SK-N-MC (cell line): ENCODE measurements around the gene KIN.

Experiments used
- DNase-seq: peaks from one replicate; pipeline ENCODE4 v3.0.0-alpha.2; 2011; ENCODE audit warnings: low read depth, low spot score
- H3K27ac ChIP-seq: fragments of 200-600 bp; sonication (generic); 2 replicates; pipeline ENCODE4 v1.5.1; 2016; ENCODE audit warnings: mixed run types
- H3K36me3 ChIP-seq: fragments of 200-600 bp; sonication (generic); 2 replicates; pipeline ENCODE4 v1.6.1; 2017; ENCODE audit warnings: antibody characterized with exemption, low read length, mixed read lengths; ENCODE audit not compliant: insufficient read depth
- H3K4me3 ChIP-seq: fragments of 200-600 bp; sonication (generic); 2 replicates; pipeline ENCODE4 v1.5.1; 2016
- H3K9ac ChIP-seq: fragments of 200-600 bp; sonication (generic); 2 replicates; pipeline ENCODE4 v1.8.0; 2017; ENCODE audit warnings: mixed run types, mixed read lengths; ENCODE audit not compliant: insufficient read length
- H3K9me3 ChIP-seq: fragments of 200-600 bp; sonication (generic); 2 replicates; pipeline ENCODE4 v1.6.1; 2017; ENCODE audit warnings: low read depth, mild to moderate bottlenecking, antibody characterized with exemption, low read length, moderate library complexity, mixed read lengths
- EZH2 ChIP-seq: fragments of 200-600 bp; sonication (generic); IDR thresholded peaks from one replicate; pipeline ENCODE4 v1.6.1; 2017; ENCODE audit warnings: antibody characterized with exemption
- FOXP2 ChIP-seq: optimal IDR thresholded peaks from 2 replicates; pipeline ENCODE3; 2011; ENCODE audit warnings: mild to moderate bottlenecking, moderate library complexity; ENCODE audit not compliant: insufficient read depth; ENCODE audit errors: extremely low read length, control extremely low read depth
- POLR2AphosphoS5 ChIP-seq: IDR thresholded peaks from 2 replicates; pipeline ENCODE4 v1.6.1; 2012; ENCODE audit warnings: mild to moderate bottlenecking, low read depth, low read length, borderline replicate concordance

Gene KIN

DNA sequence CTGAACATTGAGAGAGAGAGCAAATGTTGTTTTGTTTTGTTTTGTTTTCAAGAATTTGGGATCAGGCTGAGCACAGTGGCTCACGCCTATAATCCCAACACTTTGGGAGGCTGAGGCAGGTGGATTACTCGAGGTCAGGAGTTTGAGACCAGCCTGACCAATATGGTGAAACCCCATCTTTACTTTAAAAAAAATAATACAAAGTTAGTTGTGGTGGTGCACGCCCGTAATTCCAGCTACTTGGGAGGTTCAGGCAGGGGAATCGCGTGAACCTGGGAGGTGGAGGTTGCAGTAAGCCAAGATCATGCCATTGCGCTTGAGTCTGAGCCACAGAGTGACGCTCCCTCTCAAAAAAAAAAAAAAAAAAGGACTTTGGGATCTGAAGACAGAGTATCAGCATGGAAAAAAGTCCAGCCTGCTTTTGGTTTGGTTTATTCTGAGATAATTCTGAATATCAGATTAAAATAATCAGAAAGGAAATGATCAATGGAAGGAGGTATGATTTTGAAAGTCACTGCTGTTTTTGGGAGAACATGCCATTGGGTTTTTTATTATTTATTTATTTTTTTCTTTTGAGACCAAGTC lies 86.5 kb downstream of the KIN start:
- Histone ChIP-seq H3K4me3 (no peak overlapping the region), H3K27ac (no peak overlapping the region), H3K36me3 (no peaks in the 10 kb centered on the region), H3K9ac (no peak overlapping the region), H3K9me3 (no peaks in the 10 kb centered on the region)
- DNase-seq, result no peak
- TF ChIP-seq POLR2AphosphoS5, result no peak
- TF ChIP-seq EZH2, result no peak
- TF ChIP-seq FOXP2, result no peak
